ENCODE results near the gene FGFRL1.

FGFRL1 gene

DNA sequence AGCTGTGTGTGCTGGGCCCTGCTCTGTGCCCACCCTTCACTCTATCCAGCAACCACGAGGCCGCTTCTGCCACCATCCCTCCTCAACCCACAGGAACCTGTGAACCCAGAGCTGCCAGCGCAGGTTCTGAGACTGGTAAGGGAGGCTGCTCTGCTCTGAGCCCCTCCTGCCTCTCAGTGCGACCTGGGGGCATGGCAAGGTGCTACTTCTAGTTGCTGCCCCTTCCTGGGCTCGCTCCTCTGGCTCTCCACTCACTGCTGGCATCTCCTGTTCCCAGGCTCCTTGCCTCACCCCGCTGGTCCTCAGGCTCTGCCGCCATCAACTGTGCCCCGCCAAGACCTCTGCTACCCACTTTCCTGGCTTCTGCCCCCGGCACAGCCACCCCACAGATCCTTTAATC, 62.7 kb downstream of the FGFRL1 start:
- DNase-seq (ENCODE audit: low read depth) = no peak
- TF ChIP-seq, protein P1, sequence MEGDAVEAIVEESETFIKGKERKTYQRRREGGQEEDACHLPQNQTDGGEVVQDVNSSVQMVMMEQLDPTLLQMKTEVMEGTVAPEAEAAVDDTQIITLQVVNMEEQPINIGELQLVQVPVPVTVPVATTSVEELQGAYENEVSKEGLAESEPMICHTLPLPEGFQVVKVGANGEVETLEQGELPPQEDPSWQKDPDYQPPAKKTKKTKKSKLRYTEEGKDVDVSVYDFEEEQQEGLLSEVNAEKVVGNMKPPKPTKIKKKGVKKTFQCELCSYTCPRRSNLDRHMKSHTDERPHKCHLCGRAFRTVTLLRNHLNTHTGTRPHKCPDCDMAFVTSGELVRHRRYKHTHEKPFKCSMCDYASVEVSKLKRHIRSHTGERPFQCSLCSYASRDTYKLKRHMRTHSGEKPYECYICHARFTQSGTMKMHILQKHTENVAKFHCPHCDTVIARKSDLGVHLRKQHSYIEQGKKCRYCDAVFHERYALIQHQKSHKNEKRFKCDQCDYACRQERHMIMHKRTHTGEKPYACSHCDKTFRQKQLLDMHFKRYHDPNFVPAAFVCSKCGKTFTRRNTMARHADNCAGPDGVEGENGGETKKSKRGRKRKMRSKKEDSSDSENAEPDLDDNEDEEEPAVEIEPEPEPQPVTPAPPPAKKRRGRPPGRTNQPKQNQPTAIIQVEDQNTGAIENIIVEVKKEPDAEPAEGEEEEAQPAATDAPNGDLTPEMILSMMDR (IDR thresholded peaks at IDR 0.05; ENCODE audit: low read length, missing control alignments) = no peak

DNA sequence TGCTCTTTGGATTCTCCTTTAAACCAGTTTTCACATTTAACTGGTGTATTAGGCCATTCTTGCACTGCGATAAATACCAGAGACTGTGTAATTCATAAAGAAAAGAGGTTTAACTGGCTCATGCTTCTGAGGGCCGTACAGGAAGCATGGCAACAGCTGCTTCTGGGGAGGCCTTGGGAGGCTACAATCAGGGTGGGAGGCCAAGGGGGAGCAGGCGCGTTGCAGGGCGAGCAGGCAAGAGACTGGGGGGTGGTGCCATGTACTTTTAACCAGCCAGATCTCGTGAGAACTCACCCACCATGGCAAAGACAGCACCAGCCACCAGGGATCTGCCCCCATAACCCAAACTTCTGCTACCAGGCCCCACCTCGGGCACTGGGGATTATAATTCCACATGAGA, 63.8 kb downstream of the FGFRL1 start:
- TF ChIP-seq, protein P1 (IDR thresholded peaks at IDR 0.05; ENCODE audit: low read length, missing control alignments) = no peak
- DNase-seq (ENCODE audit: low read depth) = no peak
- no peak overlapping the region for H3K4me3 ChIP-seq (replicated peaks; ENCODE audit: low read depth, low read length)

More for the DNA sequence above, 62.7 kb downstream of the FGFRL1 start:
- no peak overlapping the region for H3K4me3 ChIP-seq (replicated peaks; ENCODE audit: low read depth, low read length)

DNA sequence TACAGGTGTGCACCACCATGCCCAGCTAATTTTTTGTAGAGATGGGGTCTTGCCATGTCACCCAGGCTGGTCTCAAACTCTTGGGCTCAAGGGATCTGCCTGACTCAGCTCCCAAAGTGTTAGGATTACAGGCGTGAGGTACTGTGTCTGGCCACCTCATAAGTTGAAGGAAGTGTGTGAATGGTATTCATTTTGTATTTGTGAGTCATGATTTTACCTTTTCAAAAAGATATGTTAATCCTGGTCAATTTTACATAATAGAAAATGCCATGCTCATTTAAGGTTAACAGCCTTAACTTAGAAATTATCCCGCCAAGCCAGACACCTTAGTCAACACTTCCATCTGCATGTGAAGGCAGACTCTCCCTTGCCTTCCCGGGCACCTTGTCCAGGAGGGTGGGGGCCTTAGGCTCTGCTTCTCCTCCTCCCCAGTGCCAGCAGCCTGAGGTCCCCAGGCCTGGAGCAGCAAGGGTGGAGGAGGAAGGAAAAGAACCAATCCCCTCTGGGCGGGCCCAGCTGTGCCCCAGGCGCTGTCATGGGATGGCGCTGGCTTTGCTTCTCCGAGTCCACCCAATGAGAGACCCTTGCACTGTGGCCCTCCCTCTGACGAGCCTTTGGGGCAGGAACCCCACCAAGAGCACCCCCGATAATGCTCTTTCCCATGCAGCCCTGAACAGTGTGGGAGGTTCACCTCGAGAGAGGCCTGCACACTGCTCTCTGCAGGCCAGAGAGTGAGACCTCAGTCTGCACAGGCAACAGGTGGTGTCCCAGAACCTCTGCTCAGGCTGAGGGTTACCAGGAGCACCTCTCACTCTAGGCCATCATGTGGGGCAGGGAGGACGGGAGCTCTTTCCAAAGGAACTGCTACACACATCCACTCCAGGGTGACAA, 64.6 kb downstream of the FGFRL1 start:
- no peak overlapping the region for H3K4me3 ChIP-seq (replicated peaks; ENCODE audit: low read depth, low read length)
- TF ChIP-seq, protein P1 (IDR thresholded peaks at IDR 0.05; ENCODE audit: low read length, missing control alignments) = no peak
- no peak for DNase-seq (ENCODE audit: low read depth)

Data from fibroblast of pulmonary artery (primary cell).